Measurements from ENCODE around the gene EFCAB14. TPM values are rescaled to one million over a fixed set of nuclear protein-coding genes. Genes with fewer than 3 reads are reported as not detected.
A peak's percentile ranks its signal among the peaks of the same experiment; 100 is the strongest.
"Not testable (repeated sequence)": the region's sequence is repeated elsewhere in the genome, so short reads cannot be mapped to it uniquely, and the experiment has no call there.

Gene EFCAB14
- total and polyA plus RNA-seq, 2 experiments from 2014 or later: 42.6 to 51.6 TPM

DNA sequence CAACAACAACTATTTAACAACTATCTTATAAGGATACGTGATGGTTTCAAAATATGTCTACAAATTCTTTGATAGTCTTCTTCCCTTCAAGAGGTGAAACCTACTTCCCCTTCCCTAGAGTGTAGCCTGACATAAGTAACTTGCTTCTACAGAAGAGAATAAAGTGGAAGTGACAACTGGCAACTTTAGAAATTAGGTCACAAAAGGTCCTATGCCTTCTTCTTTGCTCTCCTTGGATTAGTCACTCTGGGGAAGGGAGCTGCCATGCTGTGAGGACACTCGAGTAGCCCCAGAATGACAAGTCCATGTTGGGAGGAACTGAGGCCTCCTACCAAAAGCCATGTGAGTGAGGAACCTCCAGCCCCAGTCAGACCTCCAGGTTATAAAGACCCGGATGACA, 19.2 kb downstream of the EFCAB14 start:
- H3K27me3 ChIP-seq (replicated peaks; ENCODE audit: insufficient read depth): no peaks in the 10 kb centered on the region
- H3K9me2 ChIP-seq (ENCODE audit: insufficient read depth): no peaks in the 10 kb centered on the region
- H3K79me2 ChIP-seq (ENCODE audit: insufficient read depth): peaks cover 48% of the 10 kb centered on the region
- no peak overlapping the region for H3K4me3 ChIP-seq
- H3K9ac ChIP-seq: no peak overlapping the region
- no peak overlapping the region for H3K4me2 ChIP-seq (ENCODE audit: unreplicated experiment)
- 34 to 43% methylated on average over 3 of the region's 3 CpGs for WGBS, 2 experiments (ENCODE audit: low coverage in 1 of 2, low lambda C conversion rate in 2 of 2, missing lambda C conversion rate in 2 of 2)
- no peak overlapping the region for H3K27ac ChIP-seq
- no peak for DNase-seq
- H3K9me3 ChIP-seq (ENCODE audit: low read depth): no peaks in the 10 kb centered on the region
- no peaks in the 10 kb centered on the region for H3F3A ChIP-seq (ENCODE audit: insufficient read depth)
- H2AFZ ChIP-seq: no peak overlapping the region
- in situ Hi-C loops (cut with MboI): no loop called here
- H4K20me1 ChIP-seq (ENCODE audit: insufficient read depth): no peaks in the 10 kb centered on the region
- H3K36me3 ChIP-seq (ENCODE audit: low read depth): peaks cover 29% of the 10 kb centered on the region; the same call in 1 of the 2 replicates
- H3K4me1 ChIP-seq (ENCODE audit: insufficient read depth): no peaks in the 10 kb centered on the region
- TF ChIP-seq EZH2phosphoT487 (IDR thresholded peaks at IDR 0.05; ENCODE audit: insufficient read depth, low read depth): no peak
- TF ChIP-seq EZH2 (IDR thresholded peaks at IDR 0.05; ENCODE audit: insufficient read depth, poor library complexity, severe bottlenecking): no peak

DNA sequence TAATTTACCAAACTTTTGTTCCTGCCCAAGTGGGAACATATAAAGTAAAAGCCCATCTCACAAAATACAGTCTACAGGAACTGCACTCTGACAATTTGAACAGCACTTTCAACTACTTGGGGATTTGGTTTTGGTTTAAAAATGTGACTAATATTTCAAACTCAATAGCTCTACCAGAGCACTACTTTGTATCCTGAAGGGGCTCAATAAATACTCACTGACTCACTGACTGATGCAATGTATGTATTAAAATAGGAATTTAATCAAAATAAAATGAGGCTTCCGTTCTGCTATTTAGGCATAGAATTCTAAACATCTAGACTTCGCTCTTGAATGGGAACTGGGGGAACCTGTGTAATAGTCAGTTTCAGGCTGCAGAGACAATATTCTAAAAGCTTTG, 21.9 kb downstream of the EFCAB14 start:
- 96 to 97% methylated on average over 2 of the region's 2 CpGs for WGBS, 2 experiments (ENCODE audit: low coverage in 1 of 2, low lambda C conversion rate in 2 of 2, missing lambda C conversion rate in 2 of 2)
- Histone ChIP-seq H3K4me1 (ENCODE audit: insufficient read depth) (no peaks in the 10 kb centered on the region), H3K4me2 (ENCODE audit: unreplicated experiment) (no peak overlapping the region), H3K36me3 (ENCODE audit: low read depth) (peaks cover 19% of the 10 kb centered on the region; the same call in 1 of the 2 replicates), H2AFZ (no peak overlapping the region), H3K9me3 (ENCODE audit: low read depth) (no peaks in the 10 kb centered on the region), H4K20me1 (ENCODE audit: insufficient read depth) (peaks cover 3% of the 10 kb centered on the region; the same call in 1 of the 2 replicates), H3K9me2 (ENCODE audit: insufficient read depth) (no peaks in the 10 kb centered on the region), H3K79me2 (ENCODE audit: insufficient read depth) (peaks cover 51% of the 10 kb centered on the region), H3K27ac (no peak overlapping the region), H3K9ac (no peak overlapping the region), H3K27me3 (replicated peaks; ENCODE audit: insufficient read depth) (no peaks in the 10 kb centered on the region), H3K4me3 (no peak overlapping the region), H3F3A (ENCODE audit: insufficient read depth) (no peaks in the 10 kb centered on the region)
- TF ChIP-seq EZH2 (IDR thresholded peaks at IDR 0.05; ENCODE audit: insufficient read depth, poor library complexity, severe bottlenecking): no peak
- TF ChIP-seq EZH2phosphoT487 (IDR thresholded peaks at IDR 0.05; ENCODE audit: insufficient read depth, low read depth): no peak
- DNase-seq: peak; percentile 24
- in situ Hi-C loops (cut with MboI): no loop called here

DNA sequence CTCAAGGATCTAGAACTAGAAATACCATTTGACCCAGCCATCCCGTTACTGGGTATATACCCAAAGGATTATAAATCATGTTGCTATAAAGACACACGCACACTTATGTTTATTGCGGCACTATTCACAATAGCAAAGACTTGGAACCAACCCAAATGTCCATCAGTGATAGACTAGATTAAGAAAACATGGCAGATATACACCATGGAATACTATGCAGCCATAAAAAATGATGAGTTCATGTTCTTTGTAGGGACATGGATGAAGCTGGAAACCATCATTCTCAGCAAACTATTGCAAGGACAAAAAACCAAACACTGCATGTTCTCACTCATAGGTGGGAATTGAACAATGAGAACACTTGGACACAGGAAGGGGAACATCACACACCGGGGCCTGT, 24.2 kb downstream of the EFCAB14 start:
- Histone ChIP-seq H3K79me2 (ENCODE audit: insufficient read depth) (peaks cover 49% of the 10 kb centered on the region), H3K36me3 (ENCODE audit: low read depth) (peaks cover 29% of the 10 kb centered on the region)
- H3K9me2 ChIP-seq (ENCODE audit: insufficient read depth); H3F3A ChIP-seq (ENCODE audit: insufficient read depth); H3K4me1 ChIP-seq (ENCODE audit: insufficient read depth); H4K20me1 ChIP-seq (ENCODE audit: insufficient read depth); DNase-seq; H2AFZ ChIP-seq; H3K27ac ChIP-seq; H3K27me3 ChIP-seq (replicated peaks; ENCODE audit: insufficient read depth); H3K9me3 ChIP-seq (ENCODE audit: low read depth); H3K9ac ChIP-seq; in situ Hi-C loops (cut with MboI); H3K4me3 ChIP-seq; H3K4me2 ChIP-seq (ENCODE audit: unreplicated experiment): not testable (repeated sequence)
- WGBS, 2 experiments (ENCODE audit: low coverage in 1 of 2, low lambda C conversion rate in 2 of 2, missing lambda C conversion rate in 2 of 2): 95 to 100% methylated on average over 3 to 4 of the region's 4 CpGs

GRCh38 chr1:46692811-46693770, 25.8 kb downstream of the EFCAB14 start:
- no peaks in the 10 kb centered on the region for H3F3A ChIP-seq (ENCODE audit: insufficient read depth)
- no peaks in the 10 kb centered on the region for H3K9me2 ChIP-seq (ENCODE audit: insufficient read depth)
- in situ Hi-C loops (cut with MboI): no loop called here
- no peaks in the 10 kb centered on the region for H3K27me3 ChIP-seq (replicated peaks; ENCODE audit: insufficient read depth)
- H3K4me1 ChIP-seq (ENCODE audit: insufficient read depth): no peaks in the 10 kb centered on the region
- peaks cover 45% of the 10 kb centered on the region for H3K36me3 ChIP-seq (ENCODE audit: low read depth)
- no peak overlapping the region for H3K9ac ChIP-seq
- no peak overlapping the region for H3K4me3 ChIP-seq
- no peak overlapping the region for H3K4me2 ChIP-seq (ENCODE audit: unreplicated experiment)
- no peak overlapping the region for H2AFZ ChIP-seq
- WGBS, 2 experiments (ENCODE audit: low coverage in 1 of 2, low lambda C conversion rate in 2 of 2, missing lambda C conversion rate in 2 of 2): 52 to 62% methylated on average over 3 of the region's 3 CpGs
- no peaks in the 10 kb centered on the region for H3K9me3 ChIP-seq (ENCODE audit: low read depth)
- H4K20me1 ChIP-seq (ENCODE audit: insufficient read depth): peaks cover 3% of the 10 kb centered on the region; the same call in 1 of the 2 replicates
- TF ChIP-seq EZH2 (IDR thresholded peaks at IDR 0.05; ENCODE audit: insufficient read depth, poor library complexity, severe bottlenecking): no peak
- TF ChIP-seq EZH2phosphoT487 (IDR thresholded peaks at IDR 0.05; ENCODE audit: insufficient read depth, low read depth): no peak
- H3K79me2 ChIP-seq (ENCODE audit: insufficient read depth): peaks cover 34% of the 10 kb centered on the region
- DNase-seq: no peak
- H3K27ac ChIP-seq: no peak overlapping the region
